ELF-1 (cell line): ENCODE results near the gene ZBTB24.

Experiments used
- DNase-seq: peaks from one replicate; pipeline ENCODE4 v3.0.0-alpha.2; 2016; ENCODE audit warnings: low read depth, low spot score

Gene ZBTB24

DNA sequence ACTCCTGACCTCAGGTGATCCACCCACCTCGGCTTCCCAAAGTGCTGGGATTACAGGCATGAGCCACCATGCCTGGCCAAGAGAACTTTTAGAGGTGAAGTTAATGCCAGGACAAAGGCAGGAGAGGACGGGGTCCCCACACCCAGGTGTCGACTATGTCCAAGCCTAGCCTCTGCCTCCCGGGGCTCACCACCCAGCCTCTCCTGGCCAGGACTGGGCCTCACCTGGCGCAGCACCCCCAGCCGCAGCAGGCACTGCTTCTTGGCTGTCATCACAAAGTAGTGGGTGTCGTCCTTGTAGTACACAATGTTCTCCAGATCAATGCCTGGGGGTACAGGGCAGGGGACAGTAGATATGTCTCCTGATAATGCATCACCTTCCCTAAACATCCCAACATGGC lies 31.6 kb downstream of the ZBTB24 start:
- DNase-seq = no peak

DNA sequence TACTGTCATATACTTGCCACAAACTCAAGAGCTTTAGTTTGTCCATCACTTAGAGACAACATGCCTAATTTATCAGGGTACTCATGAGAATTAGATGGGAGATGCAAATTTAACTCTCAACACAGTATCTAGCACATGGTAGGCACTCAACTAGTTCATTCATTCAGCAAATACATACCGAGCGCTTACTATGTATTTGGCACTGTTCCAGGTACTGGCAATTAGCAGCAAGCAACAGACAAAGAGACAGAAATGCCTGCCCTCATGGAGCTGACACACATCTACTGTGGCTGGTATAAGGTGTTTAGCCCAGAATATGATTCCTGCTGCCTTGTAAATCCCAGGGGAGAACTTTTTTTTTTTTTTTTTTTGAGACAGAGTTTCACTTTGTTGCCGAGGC lies 32.2 kb downstream of the ZBTB24 start:
- no peak for DNase-seq

DNA sequence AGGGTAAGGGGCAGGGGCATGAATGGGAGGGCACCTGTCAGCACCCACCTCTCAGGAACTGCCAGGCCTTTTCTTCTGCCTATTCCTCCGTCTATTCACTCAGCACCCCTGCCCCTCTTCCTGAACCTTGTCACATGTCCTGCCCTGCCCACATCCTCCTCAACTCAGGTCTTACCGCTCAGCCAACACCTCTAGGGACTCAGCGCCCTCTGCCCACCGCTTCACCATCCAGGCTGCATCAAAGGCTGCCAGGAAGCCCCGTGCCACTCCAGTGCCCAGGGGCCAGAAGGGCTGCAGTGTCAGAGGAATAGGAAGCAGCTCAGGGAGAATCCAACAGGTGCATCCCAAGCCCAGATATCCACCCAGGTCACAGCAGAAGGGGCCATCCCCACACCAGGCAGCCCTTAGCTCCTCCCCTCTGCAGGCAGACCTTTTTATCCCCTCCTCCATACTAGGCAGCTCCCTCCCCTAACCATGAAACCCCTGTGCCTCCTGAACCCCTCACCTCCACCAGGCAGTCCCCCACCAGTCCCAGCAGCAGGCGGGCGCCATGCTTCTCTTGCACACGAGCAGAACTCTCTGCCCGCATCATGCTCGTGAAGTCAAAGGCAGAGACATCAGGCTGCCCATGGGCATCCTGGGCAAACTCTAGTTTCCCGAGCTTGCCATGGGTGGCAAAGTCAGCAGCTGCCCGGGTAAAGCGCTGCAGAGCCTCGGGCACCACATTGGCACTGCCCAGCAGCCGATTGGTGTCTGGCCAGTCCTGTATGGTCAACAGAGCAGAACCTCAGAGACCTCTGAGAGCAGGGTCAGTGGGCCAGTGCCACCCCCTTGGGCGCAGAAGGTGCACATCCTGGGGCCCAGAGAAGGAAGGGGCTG lies 33.0 kb downstream of the ZBTB24 start:
- DNase-seq = no peak

DNA sequence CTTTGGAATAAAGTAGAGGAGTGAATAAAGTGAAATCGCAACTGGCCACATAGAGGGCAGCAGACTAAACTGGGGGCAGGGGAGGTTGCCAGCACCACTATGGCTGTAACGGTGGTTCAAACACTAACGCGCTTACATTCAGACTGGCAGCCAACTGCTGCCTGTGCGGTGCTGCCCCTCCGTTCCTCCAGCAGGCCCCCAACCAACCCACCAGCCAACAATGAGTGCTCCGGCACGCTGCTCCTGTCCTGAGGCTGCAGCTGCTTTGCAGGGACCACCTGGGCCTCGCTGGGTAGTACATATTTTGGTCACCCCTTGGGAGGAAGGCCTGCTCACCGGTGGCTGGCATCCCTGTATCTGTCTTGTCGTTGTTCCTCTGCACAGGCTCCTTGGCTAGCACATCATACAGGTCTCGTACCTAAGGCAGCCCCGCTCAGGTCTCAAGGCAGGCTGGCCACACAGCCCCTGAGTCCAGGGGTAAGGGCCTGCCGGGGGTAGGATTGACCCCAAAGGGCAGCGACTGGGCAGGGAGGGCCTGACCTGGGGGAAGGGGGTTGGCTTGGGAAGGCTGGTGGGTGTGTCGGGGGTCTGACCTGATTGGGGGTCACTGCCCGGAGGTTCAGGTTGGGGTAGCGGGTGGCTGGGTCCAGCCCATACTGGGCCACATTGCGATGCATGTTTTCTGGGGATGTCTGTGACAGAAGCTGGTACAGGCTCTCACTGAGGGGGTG lies 33.8 kb downstream of the ZBTB24 start:
- no peak for DNase-seq

DNA sequence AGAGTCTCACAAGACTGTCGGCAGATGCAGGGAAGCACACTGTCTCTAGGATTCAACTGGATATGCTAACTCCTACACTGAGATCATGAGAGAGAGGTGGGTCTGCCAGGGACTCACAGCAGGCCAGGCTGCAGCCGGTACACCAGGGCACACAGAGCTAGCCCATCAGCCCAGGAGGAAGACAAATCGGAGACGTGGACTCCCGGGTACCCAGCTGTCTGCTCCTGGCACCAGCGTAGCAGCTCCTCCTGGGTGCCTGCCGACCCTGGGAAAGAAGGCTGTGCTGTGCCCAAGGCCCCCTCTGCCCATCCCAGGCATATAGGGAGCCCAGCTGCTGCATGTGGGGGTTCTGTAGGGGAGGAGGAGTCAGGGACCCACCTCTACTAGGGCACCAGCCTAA lies 34.4 kb downstream of the ZBTB24 start:
- DNase-seq = no peak

DNA sequence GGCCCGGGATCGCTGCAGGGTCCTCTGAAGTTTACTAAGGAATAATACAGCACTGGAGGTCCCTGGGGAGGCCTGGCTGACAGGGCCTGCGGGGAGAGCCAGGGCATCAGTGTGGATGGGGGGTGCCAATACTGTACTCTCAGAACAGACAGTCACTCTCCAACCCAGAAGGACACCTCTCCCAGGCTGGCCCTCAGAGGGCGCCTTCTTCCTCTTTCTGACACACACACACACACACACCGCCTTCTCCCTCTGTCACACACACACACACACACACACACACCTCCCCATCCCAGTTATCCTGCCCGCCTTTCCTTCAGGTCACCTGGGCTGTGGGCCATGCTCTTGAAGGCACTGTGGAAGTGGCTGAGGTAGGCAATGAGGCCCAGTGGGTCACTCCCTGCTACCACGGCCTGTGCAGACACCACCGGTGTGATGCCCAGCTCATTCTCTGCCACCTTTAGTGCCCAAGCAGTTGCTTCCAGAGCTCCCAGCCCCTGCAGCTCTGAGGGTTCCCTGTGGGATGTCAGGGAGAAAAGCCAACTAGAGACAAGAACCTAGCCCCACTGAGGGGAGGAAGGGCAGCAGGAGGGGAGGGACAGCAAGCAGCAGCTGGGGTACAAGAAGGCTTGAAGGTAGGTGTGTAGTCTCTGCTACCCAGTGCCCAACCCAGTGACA lies 35.0 kb downstream of the ZBTB24 start:
- peak; percentile 26 for DNase-seq

DNA sequence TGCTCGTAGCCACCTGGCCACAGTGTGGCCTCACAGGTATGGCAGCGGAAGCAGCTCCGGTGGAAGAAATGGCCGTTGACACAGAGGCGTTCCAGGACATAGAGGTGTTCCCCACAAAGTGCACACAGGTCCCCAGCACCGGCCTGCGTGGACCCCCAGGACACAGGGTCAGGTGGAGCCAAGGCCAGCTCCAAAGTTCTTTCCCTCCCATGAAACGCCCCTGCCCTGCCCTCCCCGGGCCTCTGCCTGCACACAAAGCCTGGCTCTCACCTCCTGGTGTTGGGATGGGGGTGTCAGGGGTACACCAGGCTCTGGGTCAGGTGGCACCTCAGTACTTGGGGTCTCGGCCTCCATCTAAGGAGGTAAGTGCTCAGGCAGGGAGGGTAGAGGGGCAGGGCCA lies 35.9 kb downstream of the ZBTB24 start:
- no peak for DNase-seq

DNA sequence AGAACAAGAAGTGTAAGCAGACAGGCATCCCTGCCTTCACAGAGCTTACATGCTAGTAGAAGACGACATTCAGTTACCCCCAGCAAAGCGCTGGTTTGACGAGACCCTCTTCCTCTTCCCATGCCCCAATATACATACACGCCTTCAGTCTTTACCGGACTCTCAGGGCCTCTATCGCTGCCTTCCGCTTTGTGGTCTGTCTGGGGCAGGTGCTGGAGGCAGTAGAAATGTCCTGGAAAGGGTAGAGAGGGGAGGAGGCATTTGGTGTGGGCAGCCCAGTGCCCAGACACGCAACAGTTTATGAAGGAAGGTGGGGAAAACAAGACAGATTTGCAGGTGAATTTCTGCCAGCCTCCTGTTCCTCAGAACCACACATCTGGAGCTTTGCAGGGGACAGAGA lies 36.5 kb downstream of the ZBTB24 start:
- DNase-seq = no peak

DNA sequence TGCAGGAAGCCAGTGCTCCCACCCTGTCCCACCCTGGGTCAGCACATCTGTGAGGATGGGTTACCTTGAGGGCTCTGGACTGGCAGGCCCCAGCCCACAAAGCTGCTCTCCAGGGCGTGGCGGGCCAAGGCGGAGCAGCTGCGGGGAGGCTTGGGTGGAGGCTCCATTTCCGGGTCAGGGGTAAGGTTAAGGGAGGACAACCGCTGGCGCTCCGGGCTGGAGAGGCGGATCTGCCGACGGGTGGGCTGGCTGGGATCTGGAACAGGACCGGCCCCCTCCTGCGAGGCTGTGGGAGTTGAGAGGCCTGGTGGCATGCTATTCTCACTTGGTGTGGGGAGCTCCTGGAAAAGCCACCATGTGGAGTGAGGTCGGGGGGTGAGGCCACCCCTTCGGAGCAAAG lies 36.9 kb downstream of the ZBTB24 start:
- DNase-seq = no peak

DNA sequence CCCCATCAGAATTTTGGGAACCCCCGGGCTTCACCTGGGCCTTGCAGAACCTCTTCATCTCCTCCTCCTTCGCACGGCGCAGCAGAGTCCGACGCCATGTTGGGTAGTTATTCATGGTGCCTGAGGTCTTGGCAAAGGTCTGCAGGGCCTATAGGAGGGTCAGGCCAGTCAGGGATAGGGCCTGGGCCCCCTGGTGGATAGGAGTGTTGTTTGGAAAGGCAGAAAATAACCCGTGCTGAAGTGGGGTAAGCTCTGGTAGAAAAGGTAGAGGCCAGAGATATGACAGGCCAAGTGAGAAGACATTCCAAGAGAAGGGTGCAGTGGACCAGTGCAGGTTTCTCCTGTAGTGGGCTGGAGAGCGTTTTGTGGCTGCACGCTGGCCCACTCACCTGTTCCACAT lies 37.6 kb downstream of the ZBTB24 start:
- DNase-seq = no peak

DNA sequence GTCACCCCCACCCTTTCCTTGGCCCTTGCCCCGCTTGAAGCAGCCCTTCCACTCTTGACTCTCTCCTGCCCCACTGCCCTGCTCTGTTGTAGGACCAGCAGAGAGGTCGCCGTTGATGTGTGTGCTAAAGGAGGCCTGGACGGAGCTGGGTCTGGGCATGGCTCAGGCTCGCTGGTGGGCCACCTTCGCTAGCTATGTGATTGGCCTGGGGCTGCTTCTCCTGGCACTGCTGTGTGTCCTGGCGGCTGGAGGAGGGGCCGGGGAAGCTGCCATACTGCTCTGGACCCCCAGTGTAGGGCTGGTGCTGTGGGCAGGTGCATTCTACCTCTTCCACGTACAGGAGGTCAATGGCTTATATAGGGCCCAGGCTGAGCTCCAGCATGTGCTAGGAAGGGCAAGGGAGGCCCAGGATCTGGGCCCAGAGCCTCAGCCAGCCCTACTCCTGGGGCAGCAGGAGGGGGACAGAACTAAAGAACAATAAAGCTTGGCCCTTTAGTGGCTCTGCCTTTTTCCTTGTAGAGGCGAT lies 39.5 kb downstream of the ZBTB24 start:
- DNase-seq = no peak

DNA sequence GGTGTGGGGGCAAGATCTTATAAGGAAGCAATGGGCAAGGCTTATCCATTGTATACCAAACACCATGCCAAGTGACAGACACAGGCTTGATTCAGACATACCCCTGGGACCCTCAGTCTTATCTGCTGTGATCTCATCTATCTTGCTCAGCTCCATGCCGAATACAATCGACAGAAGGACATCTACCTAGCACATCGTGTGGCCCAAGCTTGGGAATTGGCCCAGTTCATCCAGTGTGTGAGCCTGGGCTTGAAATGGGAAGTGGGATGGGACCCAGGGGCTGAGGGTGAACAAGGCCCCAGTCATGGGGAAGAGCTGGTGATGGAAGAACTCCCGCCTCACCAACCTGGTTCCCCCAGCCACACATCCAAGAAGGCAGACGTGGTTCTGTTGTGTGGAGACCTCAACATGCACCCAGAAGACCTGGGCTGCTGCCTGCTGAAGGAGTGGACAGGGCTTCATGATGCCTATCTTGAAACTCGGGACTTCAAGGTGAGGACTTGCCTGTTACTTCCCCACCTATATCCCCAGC lies 40.6 kb downstream of the ZBTB24 start:
- no peak for DNase-seq

DNA sequence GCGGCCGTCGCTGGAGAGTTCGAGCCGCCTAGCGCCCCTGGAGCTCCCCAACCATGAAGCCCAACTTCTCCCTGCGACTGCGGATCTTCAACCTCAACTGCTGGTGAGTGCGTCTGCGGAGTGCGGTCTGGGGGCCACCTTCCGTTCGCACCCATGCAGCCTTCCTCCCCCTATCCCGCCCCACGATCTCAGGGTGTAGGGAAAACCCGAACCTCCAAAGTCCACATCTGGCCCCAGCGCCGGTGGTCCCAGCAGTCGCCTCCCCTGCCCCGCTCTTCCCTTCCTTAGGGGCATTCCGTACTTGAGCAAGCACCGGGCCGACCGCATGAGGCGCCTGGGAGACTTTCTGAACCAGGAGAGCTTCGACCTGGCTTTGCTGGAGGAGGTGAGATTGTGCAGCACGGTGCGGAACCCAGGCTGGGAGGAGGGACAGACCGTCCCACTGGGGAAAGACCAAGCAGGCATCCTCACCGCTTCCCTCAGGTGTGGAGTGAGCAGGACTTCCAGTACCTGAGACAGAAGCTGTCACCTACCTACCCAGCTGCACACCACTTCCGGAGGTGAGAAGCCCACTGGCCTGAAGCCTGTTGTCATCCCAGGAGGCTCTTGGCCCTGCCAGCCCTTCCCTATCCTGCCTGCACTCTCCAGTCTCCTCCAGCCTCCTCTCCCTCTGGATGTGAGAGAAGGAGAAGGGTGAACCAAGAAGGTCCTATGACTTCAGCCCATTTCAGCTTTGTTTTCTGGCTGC lies 41.8 kb downstream of the ZBTB24 start:
- peak; percentile 80 for DNase-seq

DNA sequence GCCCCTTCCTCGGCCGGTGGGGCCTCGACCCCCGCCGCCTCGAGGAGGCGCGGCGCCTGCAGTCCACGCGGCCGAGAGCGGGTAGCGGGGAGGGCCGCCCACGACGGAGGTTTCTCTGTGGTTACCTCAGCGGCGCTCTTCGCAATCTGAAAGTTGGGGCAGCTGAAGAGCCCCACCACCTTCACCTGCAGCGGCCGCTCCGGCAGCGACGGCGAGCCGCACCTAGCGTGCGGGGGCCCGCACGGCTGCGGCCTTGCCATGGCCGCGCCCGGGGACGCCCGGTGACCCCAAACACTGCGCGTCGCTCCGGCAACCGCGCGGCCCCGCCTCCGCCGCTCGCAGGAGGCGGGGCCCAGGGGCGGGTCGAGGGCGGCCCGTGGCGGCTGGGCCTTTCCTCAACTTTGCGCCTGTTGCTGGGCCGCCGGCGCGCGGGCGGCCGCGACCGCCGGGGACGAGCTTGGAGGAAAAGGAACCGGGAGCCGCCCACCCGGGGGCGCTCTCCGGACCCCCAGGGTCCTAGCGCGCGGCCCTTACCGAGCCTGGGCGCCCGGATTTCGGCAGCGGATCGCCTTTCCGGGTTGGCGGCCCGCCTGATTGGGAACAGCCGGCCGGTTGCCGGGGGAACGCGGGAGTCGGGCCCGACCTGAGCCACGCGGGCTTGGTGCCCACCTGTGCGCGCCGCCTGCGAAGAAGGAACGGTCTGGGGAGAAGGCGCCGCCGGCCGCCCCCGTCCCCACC lies 42.5 kb downstream of the ZBTB24 start, which contains the start of the genes PPIL6 and SMPD2:
Gene PPIL6, minus strand, starts transcription at position 298 of the 738 bp plus-strand sequence. Its CDS starts 38 bp downstream, at position 260.
Gene SMPD2, plus strand, starts transcription at position 394 of the 738 bp plus-strand sequence. CDS start 398 bp downstream, outside the sequence.
- peak; percentile 94 for DNase-seq

DNA sequence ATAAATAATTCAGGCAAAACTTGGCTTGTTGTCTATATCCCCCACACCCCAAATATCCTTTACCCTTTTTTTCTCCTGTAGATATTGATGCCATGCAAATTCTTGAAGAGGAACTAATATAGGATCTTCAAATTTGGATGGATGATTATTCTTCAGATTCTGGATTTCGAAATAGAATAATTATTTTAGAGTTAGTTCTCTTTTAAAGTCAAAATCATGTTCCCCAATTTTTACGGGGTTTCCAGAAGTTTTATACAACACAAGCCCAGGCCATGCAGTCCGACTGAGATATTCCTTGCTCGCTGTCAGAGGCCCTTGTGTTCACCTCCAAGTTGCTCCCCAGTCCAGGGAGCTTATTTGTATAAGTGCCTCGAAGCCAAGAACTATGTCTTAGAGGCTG lies 47.0 kb downstream of the ZBTB24 start:
- no peak for DNase-seq

DNA sequence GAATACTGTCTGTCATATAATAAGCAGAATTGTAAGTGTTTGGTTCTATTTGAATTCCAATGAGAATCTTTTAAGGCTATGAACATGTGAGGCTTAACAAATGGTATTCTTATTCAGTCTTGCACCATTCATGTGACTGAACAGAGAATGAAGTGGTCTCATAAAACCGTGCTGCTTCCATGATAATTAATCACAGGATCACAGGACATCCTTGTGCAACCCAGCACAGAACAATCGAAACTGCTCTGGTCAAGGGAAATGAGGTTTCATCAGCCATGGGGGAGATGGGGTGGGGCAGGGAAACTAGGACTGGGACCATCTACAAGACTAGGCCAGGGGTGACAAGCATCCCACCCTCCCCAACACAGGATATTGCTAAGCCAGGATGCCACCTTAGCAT lies 48.6 kb downstream of the ZBTB24 start:
- DNase-seq = no peak

DNA sequence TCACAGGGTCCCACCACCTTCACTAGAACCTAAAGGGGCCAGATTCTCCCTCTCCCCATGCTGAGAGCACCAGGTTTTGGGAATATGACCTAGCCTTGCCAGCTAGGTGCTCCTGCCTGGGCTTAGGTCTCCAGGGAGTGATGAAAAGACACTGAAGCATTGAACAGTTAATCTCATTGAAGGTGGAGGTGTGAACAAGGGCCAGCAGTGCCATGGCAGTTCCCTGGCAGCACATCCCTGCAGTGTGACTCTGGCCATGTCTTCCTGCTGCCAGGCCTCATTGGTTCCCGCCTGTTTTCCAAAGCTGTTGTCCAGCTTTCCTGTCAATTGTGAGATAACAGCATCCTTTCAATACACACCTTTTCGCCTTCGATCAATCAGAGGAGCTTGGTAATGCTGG lies 53.5 kb downstream of the ZBTB24 start:
- no peak for DNase-seq

DNA sequence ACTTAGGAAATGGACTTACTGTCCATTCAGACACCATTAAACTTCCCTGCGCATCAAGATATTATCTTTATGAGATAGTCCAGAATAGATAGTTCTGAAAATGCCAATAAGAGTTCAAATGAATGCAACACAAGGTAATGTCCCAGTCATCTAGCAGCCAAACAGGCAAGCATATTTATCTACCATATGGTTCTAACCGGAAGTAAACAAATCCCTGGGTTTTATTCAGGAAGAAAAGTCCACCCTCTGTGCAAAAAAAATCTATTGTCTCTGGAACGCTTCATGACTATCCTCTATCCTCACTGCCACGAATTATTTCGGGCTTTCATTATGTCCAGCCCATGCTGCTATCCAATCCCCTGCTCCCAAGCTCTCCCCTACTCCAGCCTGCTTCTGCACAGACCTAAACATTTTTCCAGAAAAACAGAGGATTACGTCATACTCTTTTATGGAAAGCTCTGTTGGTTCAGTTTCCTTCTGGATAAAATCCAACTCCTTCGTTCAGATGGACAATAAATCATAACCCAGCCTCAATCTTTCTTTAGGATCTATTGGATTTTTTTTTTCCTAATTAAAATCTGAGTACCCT lies 54.0 kb downstream of the ZBTB24 start:
- no peak for DNase-seq

DNA sequence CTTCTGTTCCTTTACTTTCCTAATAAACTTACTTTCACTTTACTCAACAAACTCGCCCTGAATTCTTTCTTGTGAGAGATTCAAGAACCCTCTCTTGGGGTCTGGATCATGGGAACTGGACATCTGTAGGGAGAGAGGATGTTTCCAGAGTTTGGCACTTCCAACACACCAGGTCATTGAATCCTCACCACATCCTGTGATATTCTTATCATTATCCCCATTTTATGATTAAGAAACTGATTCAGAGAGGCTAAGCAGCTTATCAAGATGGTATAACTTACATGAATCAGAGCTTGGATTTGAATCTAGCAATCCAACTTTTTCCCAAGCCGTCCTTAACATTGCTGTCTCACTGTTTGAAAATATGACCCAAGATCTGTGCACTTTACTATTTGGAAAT lies 58.1 kb downstream of the ZBTB24 start:
- no peak for DNase-seq

DNA sequence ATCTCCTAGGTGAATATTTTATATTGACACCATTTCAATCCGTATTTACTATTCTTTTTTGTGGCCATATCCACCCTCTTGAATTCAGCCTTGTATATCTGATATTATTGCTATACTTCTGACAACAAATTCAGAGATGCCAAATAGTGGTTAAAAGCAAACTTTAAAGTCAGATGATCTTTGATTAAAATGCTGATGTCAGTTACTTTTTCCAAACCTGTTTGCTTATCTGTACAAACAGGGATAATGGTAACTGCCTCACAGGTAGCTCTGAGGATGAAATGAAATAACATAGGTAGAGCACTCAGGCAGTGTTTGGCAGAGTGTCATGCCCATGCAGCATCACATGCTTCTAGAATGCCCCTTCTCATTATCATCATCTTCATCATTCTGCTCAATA lies 61.8 kb downstream of the ZBTB24 start:
- no peak for DNase-seq
